Tibial artery (tissue), 4 donors: ENCODE data around the gene TJP3.
A peak's percentile ranks its signal among the peaks of the same experiment; 100 is the strongest.

Source experiments
- DNase-seq, 2 donors: peaks; one replicate each; pipeline ENCODE4 v3.0.0-alpha.2; 2019
- H3K27ac ChIP-seq, 2 donors: fragments of 200-600 bp; sonication (generic) in 1 of 2; 1 replicate in 1 of 2; 2 replicates in 1 of 2; pipeline ENCODE4 v1.5.1; 2018 to 2019; ENCODE audit warnings: mild to moderate bottlenecking in 1 of 2
- H3K27me3 ChIP-seq, 2 donors: fragments of 200-600 bp; sonication (generic) in 1 of 2; one replicate each; pipeline versions ENCODE4 v1.5.1 to v1.6.0; 2016 to 2019
- H3K36me3 ChIP-seq, 3 donors: fragments of 200-600 bp; sonication (generic) in 2 of 3; one replicate each; pipeline ENCODE4 v1.5.1; 2016 to 2019; ENCODE audit warnings: mild to moderate bottlenecking in 2 of 3
- H3K4me1 ChIP-seq, 4 donors: fragments of 200-600 bp; sonication (generic) in 2 of 4; 1 replicate in 3 of 4; 2 replicates in 1 of 4; pipeline ENCODE4 v1.5.1; 2016 to 2019
- H3K4me3 ChIP-seq, 2 donors: fragments of 200-600 bp; sonication (generic) in 1 of 2; 1 replicate in 1 of 2; 2 replicates in 1 of 2; pipeline ENCODE4 v1.5.1; 2018 to 2019; ENCODE audit warnings: mild to moderate bottlenecking in 2 of 2
- H3K9me3 ChIP-seq, 3 donors: fragments of 200-600 bp; sonication (generic) in 1 of 3; one replicate each; pipeline ENCODE4 v1.5.1; 2016 to 2019
- CTCF ChIP-seq, 2 experiments: fragments of 200-600 bp in 1 of 2; fragments of 450-650 bp in 1 of 2; IDR thresholded peaks; one replicate each; pipeline ENCODE4 v1.5.1; 2017 to 2019; ENCODE audit warnings: antibody characterized with exemption in 2 of 2, mild to moderate bottlenecking in 1 of 2, moderate library complexity in 1 of 2
- intact Hi-C: fragments of 100-400 bp; cut with DNase I; formaldehyde crosslinking; loops from one replicate; pipeline ENCODE4 v1.15.0; 2023; ENCODE audit warnings: low total_unique reads

The TJP3 gene

GRCh38 chr19:3771906-3772455 lies 63.8 kb downstream of the TJP3 start, which contains the start of gene RAX2:
RAX2 (minus strand) TSS chr19:3772228; CDS start chr19:3771742, 486 bp downstream.
- TF ChIP-seq CTCF (IDR thresholded peaks at IDR 0.05) = no peak

GRCh38 chr19:3773814-3774515 lies 65.8 kb downstream of the TJP3 start:
- DNase-seq = no peak
- no peaks in the 10 kb centered on the region for H3K9me3 ChIP-seq
- H3K4me3 ChIP-seq = no peak overlapping the region
- TF ChIP-seq CTCF (IDR thresholded peaks at IDR 0.05) = no peak
- no peak overlapping the region for H3K27ac ChIP-seq
- peaks cover 0 to 29% of the 10 kb centered on the region in 2 donors for H3K27me3 ChIP-seq
- intact Hi-C loops = no loop called here
- no peaks in the 10 kb centered on the region for H3K4me1 ChIP-seq
- H3K36me3 ChIP-seq = peaks cover 0 to 13% (median 0%) of the 10 kb centered on the region in 3 donors

More at GRCh38 chr19:3771906-3772455, 63.8 kb downstream of the TJP3 start, which contains the start of gene RAX2:
- peaks cover 11 to 33% (median 15%) of the 10 kb centered on the region in 3 donors for H3K36me3 ChIP-seq
- no peak within 1 kb of the TSS for H3K27ac ChIP-seq
- H3K4me3 ChIP-seq = no peak within 1 kb of the TSS
- no peaks in the 10 kb centered on the region for H3K9me3 ChIP-seq
- no peaks in the 10 kb centered on the region for H3K4me1 ChIP-seq
- H3K27me3 ChIP-seq = peaks cover 0 to 12% of the 10 kb centered on the region in 2 donors
- intact Hi-C loops = no loop called here
- no peak for DNase-seq

- no peak for TF ChIP-seq CTCF (IDR thresholded peaks at IDR 0.05)
- Histone ChIP-seq H3K4me1 (no peaks in the 10 kb centered on the region), H3K27ac (no peak overlapping the region), H3K4me3 (no peak overlapping the region), H3K9me3 (no peaks in the 10 kb centered on the region), H3K27me3 (peaks cover 0 to 34% of the 10 kb centered on the region in 2 donors), H3K36me3 (peaks cover 0 to 5% (median 0%) of the 10 kb centered on the region in 3 donors)
- intact Hi-C loops = no loop called here
- peak in 1 of 2 donors; percentile 56 for DNase-seq
These were observed 66.6 kb downstream of the TJP3 start for GRCh38 chr19:3774621-3775373.

DNA sequence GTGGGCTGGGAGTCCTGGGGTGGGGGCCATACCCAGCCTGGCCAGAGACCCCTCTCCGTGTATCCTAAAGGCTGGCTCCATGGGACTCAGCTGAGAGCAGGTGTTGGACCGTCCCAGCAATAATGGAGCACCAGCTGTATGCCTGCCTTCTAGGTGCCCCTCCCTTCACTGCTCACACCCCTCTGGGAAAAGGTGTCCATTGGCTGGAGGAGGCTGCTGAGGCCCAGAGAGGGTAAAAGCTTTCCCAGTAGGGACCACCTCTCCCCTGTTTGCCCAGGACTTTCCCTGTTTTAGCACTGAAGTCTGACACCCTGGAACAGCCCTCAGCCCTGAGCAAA lies 67.2 kb downstream of the TJP3 start:
- Histone ChIP-seq H3K4me3 (no peak overlapping the region), H3K9me3 (peaks cover 0 to 2% (median 0%) of the 10 kb centered on the region in 3 donors), H3K36me3 (no peaks in the 10 kb centered on the region), H3K27me3 (peaks cover 0 to 34% of the 10 kb centered on the region in 2 donors), H3K27ac (no peak overlapping the region), H3K4me1 (no peaks in the 10 kb centered on the region)
- intact Hi-C loops = no loop called here
- no peak for TF ChIP-seq CTCF (IDR thresholded peaks at IDR 0.05)
- DNase-seq = no peak

GRCh38 chr19:3775831-3776230 lies 67.6 kb downstream of the TJP3 start:
- Histone ChIP-seq H3K4me3 (no peak overlapping the region), H3K27me3 (peaks cover 0 to 34% of the 10 kb centered on the region in 2 donors), H3K36me3 (no peaks in the 10 kb centered on the region), H3K9me3 (peaks cover 0 to 7% (median 2%) of the 10 kb centered on the region in 3 donors), H3K27ac (no peak overlapping the region), H3K4me1 (no peaks in the 10 kb centered on the region)
- DNase-seq = no peak
- intact Hi-C loops = no loop called here
- TF ChIP-seq CTCF (IDR thresholded peaks at IDR 0.05) = no peak
